Stimulated activated CD8-positive, alpha-beta memory T cell treated with anti-CD3 and anti-CD28 coated beads, Interleukin-4, amount 100 ng/mL, for 24 hours (primary cell): ENCODE results near the gene GRWD1.

Source experiments
- DNase-seq: peaks from one replicate; pipeline ENCODE4 v3.0.0-alpha.2; 2020; ENCODE audit warnings: low read depth

The GRWD1 gene

GRCh38 chr19:48424694-48425219 lies 21.0 kb upstream of the GRWD1 start:
- DNase-seq: no peak

GRCh38 chr19:48428670-48429069 lies 17.1 kb upstream of the GRWD1 start:
- no peak for DNase-seq

- DNase-seq: no peak
Measured at GRCh38 chr19:48433337-48433736, 12.4 kb upstream of the GRWD1 start.

- no peak for DNase-seq
Measured at GRCh38 chr19:48436586-48436985, 9.2 kb upstream of the GRWD1 start.

GRCh38 chr19:48441360-48442050 lies 4.3 kb upstream of the GRWD1 start:
- no peak for DNase-seq

GRCh38 chr19:48442116-48443035 lies 3.4 kb upstream of the GRWD1 start:
- no peak for DNase-seq

- no peak for DNase-seq
Measured at GRCh38 chr19:48443256-48443655, 2.5 kb upstream of the GRWD1 start.

GRCh38 chr19:48443731-48444128 lies 2.1 kb upstream of the GRWD1 start:
- DNase-seq: no peak

GRCh38 chr19:48444129-48444935 lies 1.5 kb upstream of the GRWD1 start:
- no peak for DNase-seq

- DNase-seq: no peak
Measured at GRCh38 chr19:48444936-48445200, 915 bp upstream of the GRWD1 start.

GRCh38 chr19:48445256-48445605 lies 552 bp upstream of the GRWD1 start:
- DNase-seq: no peak

- DNase-seq: no peak
Measured at GRCh38 chr19:48446579-48446978, 796 bp downstream of the GRWD1 start.

GRCh38 chr19:48448563-48448962 lies 2.8 kb downstream of the GRWD1 start:
- DNase-seq: no peak

GRCh38 chr19:48450441-48450840 lies 4.7 kb downstream of the GRWD1 start:
- DNase-seq: no peak

- DNase-seq: no peak
Measured at GRCh38 chr19:48450863-48451262, 5.1 kb downstream of the GRWD1 start.

- DNase-seq: no peak
Measured at GRCh38 chr19:48451624-48452023, 5.8 kb downstream of the GRWD1 start.

GRCh38 chr19:48452289-48453190 lies 6.8 kb downstream of the GRWD1 start:
- no peak for DNase-seq

GRCh38 chr19:48454150-48454730 lies 8.5 kb downstream of the GRWD1 start:
- DNase-seq: no peak

- no peak for DNase-seq
Measured at GRCh38 chr19:48455171-48455907, 9.6 kb downstream of the GRWD1 start, which contains the start of gene KCNJ14. TSS of gene KCNJ14 (plus strand) at chr19:48455574. CDS start at chr19:48461725, 6,151 bp downstream.

GRCh38 chr19:48455908-48456562 lies 10.3 kb downstream of the GRWD1 start:
- no peak for DNase-seq
